NCI-H446 treated with DMSO at 0.1 percent for 48 hours (cell line): ENCODE results near the gene MICALL2.

Source experiments
- DNase-seq: peaks from one replicate; lab custom pipeline; 2025; lab: John Stamatoyannopoulos, UW

The MICALL2 gene

GRCh38 chr7:1394371-1394770 is 64.9 kb downstream of the MICALL2 start:
- DNase-seq: no peak

GRCh38 chr7:1393421-1393820 is 65.8 kb downstream of the MICALL2 start:
- no peak for DNase-seq

- DNase-seq: no peak
These were observed 66.7 kb downstream of the MICALL2 start for GRCh38 chr7:1392556-1392955.

- no peak for DNase-seq
These were observed 67.8 kb downstream of the MICALL2 start for GRCh38 chr7:1391449-1391848.

- DNase-seq: no peak
These were observed 70.5 kb downstream of the MICALL2 start for GRCh38 chr7:1388703-1389335.

GRCh38 chr7:1388021-1388702 is 71.1 kb downstream of the MICALL2 start:
- DNase-seq: no peak

GRCh38 chr7:1387261-1387660 is 72.0 kb downstream of the MICALL2 start:
- no peak for DNase-seq

- no peak for DNase-seq
These were observed 72.5 kb downstream of the MICALL2 start for GRCh38 chr7:1386623-1387220.

- DNase-seq: no peak
These were observed 73.3 kb downstream of the MICALL2 start for GRCh38 chr7:1385809-1386622.

GRCh38 chr7:1385086-1385808 is 74.0 kb downstream of the MICALL2 start:
- no peak for DNase-seq
